Muscle of back (tissue), 11 donors: ENCODE measurements around the gene KRTAP1-3. TPM values are rescaled to one million over a fixed set of nuclear protein-coding genes. Genes with fewer than 3 reads are reported as not detected.
"Not testable (repeated sequence)": the region's sequence is repeated elsewhere in the genome, so short reads cannot be mapped to it uniquely, and the experiment has no call there.

Experiments used
- DNase-seq, 3 donors: peaks; one replicate each; pipeline versions ENCODE4 v3.0.0 to v3.0.0-alpha.2; 2013
- polyA plus RNA-seq, 10 donors: library from polyadenylated mRNA; unstranded; fragments of 120-200 nt; gene quantifications; one replicate each; pipeline ENCODE4 v1.2.1, GENCODE V29; 2013; ENCODE audit not compliant: insufficient read length in 10 of 10

Gene KRTAP1-3
- polyA plus RNA-seq, 10 donors = 0.25 TPM; not detected in 9

DNA sequence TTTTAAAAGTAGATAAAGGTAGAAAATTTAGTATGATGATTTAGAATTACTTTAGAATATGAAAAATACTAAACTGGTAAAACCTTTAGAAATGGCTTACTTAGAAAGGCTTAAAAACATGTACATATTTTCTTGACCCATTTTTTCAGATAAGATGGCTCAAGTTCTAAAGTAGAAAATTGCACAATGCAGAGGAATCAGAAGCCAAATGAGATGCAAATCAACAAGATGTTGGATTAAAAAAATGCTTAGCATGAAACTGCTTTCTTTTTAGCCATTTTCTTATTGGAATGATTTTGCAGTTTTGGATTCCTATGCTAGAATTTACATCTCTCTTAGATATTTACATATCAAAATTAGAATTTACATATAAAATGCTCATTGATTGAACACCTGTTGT is 24.2 kb downstream of the KRTAP1-3 start:
- no peak for DNase-seq

DNA sequence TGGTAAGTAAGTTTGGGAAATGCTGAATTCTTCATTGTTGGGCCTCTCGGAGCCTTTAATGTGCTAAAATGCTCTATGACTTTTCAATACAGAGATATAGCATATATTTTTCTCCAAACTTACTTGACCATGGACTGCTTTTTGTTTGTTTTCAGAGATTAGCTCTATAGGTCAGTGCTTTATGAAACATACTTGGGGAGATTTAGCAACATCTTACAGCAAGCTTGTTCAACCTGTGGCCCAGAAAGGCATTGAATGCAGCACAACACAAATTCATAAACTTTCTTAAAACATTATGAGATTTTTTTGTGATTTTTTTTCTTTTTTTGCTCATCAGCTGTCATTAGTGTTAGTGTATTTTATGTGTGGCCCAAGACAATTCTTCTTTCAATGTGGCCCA is 24.7 kb downstream of the KRTAP1-3 start:
- no peak for DNase-seq

DNA sequence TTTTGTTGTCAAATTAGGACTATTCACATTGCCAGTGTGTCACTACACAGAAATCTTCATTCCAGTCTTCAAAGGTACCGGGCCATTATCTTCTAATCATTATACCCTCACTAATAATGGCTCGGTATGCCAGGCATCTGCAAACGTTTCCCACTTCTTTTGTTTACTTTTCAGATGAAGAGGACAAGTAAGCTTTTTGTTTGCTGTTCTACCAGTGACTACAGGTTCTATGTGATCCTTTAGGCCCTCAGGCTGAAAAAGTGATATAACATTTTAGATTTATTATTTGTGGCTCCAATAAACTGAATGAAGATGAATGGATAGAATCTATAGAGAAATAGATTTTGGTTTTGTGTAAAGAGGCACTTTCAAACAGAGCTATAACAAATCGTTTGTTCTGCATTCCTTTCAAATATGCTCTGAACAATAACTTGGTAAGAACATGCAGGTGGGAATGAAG is 25.3 kb downstream of the KRTAP1-3 start:
- no peak for DNase-seq

DNA sequence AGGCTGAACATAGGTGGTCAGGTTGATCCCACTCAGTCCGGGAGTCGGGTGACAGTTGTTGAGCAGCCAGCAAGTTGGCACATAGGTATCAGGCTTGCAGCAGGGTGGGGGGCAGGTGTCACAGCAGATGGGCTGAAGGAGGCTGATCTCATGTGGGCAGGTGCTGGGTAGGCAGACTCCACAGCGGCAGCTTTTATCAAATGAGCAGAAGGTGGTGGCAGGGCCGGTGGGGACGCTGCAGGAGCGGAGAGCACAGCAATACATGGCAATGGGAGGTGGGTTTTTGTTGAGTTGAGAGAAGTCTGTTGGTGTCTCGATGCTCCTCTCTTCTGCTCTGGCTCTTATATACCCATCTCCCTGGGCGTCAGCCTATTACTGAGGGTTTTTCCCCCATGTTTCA is 25.9 kb downstream of the KRTAP1-3 start, which contains the start of gene KRTAP3-1:
KRTAP3-1 (minus strand) TSS at position 318 of the 400 bp plus-strand sequence; CDS start at position 264, 54 bp downstream.
- DNase-seq = no peak

DNA sequence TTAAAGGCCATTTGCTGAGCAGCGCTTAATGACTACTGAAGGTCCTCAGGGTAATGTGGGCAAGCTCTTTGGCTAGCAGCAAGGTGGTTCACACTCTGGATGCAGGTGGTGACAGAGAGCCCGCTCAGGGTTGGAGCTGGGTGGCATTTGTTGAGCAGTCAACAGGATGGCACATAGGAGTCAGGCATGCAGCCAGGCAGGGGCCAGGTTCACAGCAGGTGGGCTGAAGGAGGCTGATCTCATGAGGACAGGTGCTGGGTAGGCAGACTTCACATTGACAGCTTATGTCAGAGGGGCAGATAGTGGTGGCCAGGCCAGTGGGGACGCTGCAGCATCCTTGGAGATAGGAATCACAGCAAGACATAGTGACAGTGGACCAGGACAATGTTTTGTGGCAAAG is 30.3 kb downstream of the KRTAP1-3 start:
- no peak for DNase-seq

DNA sequence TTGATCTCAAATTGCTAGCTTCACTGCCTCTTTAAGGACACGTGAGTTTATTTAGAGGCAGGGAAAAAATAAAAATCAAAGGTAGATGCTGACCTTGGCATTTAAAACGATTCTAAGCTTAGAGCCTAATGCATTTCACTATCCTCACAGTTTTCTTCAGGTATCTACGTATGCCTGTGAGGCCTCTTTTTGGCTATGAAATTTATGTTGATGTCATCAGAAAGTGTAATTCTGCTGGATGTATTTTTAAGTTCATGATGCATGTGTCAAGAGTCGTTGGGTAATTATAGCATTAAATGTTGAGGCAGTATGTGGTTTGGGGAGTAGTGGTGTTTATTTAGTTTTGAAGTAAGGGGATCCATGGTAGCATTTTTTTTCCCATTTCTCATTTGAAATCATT is 30.7 kb downstream of the KRTAP1-3 start:
- no peak for DNase-seq

DNA sequence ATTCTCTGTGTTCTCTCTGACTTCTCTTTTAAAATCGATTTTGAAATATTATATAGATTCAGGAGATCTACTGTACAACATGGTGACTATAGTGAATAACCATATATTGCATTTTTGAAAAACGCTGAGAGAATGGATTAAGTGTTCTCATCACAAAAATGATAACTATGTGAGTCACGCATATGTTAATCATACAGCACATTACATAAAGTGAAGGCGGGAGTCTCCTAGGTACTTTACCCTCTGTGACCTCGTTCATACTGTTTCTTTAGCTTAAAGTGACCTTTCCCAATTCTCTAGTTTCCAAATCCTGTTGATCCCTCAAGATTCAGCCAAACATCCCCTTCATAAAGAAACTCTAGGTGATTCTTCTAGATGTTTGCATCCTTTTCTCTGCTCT is 31.9 kb downstream of the KRTAP1-3 start:
- DNase-seq = no peak

DNA sequence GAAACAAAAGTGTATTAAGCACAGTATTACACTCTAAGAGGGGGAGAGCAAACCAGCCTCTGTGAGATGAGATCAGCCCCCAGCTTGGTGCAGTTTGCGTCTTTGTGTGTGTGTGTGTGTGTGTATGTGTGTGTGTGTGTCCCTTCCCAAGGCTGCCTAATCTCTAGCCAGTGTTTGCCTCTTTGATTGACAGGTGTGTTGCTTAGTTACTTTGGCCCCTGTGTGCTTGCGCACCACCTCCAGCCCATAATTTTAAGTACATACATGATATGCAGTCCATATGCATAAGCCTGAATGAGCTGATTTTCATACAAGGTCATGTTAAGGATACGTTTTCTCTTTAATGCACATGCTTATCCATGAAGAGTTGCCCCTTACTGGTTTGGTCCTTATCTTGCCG is 32.9 kb downstream of the KRTAP1-3 start:
- DNase-seq = no peak

DNA sequence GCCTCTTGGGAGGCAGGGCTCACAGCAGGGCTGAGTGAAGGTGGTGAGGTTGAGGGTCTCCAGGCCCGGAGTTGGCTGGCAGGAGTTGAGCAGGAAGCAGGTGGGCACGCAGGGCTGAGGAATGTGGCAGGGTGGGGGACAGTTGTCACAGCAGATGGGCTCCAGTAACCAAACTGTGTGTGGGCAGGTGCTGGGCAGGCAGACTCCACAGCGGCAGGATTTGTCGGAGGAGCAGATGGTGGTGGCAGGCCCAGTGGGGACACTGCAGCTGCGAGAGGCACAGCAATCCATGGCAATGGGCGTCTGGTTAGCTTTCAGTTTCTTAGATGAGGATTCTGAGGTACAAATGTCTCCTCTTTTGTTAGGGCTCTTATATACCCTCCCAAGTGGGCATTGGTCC is 35.1 kb downstream of the KRTAP1-3 start, which contains the start of gene KRTAP3-2:
KRTAP3-2 (minus strand) TSS at position 344 of the 400 bp plus-strand sequence; CDS start at position 291, 53 bp downstream.
- DNase-seq = not testable (repeated sequence)

DNA sequence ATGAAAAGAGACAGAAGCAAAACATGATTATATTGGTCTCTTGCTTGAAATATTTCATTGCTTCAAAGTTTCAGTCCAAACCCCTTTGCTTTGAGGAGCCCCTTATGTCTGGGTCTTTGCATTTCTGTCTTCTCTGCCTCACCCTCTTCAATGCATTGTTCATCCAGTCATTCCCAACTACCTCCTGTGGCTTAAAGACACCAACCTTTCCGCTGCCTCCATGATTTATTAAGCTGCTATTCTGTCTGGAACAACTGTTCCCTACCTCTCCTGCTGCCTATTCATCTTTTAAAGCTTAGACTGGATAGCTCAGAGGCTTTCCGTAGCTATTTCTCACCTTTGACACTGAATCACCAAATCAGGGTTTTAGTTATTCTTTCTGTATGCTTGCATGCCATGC is 37.3 kb downstream of the KRTAP1-3 start:
- DNase-seq = no peak

DNA sequence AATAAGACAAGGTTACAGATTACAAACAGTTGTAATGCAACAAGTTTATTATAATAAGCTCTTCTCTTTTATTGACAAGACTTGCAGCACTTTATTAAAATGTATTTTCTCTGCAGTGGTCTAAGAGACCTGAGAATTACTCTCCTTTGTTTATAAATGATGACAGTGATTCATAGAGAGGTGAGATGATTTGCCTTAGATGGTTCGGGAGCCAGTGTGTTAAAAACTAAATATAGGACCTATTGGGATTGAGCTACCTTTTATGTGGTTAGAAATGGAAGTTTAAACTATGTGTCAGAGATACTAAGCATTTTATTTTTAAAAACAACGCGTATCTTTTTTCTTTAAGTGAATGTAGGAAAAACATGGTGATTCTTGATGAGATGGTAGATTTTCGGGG is 37.8 kb downstream of the KRTAP1-3 start:
- DNase-seq = no peak

DNA sequence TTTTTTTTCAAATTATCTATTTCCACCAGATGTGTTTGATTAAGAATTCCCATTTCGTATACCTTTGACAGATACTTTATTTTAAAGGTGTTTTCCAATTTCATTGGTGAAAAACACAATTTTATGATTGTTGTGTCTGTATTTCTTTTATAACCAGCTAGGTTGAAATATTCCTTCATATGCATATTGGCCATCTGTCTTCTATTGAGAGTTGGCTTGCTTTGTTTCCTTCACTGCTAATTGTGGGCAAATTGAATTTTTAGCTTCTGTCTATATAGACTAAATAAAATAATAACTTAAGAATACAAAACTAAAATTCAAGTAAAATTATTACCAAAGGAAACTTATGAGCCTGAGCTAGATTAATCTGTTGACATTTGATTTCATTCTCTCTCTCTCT is 39.6 kb downstream of the KRTAP1-3 start:
- DNase-seq = no peak

DNA sequence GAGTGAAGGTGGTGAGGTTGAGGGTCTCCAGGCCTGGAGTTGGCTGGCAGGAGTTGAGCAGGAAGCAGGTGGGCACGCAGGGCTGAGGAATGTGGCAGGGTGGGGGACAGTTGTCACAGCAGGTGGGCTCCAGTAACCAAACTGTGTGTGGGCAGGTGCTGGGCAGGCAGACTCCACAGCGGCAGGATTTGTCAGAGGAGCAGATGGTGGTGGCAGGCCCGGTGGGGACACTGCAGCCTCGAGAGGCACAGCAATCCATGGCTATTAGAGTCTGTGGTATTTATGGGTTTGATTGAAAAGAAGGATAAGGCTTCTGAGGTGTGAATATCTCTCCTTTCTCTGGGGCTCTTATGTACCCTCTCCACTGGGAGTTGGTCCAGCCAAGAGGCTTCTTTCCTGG is 40.8 kb downstream of the KRTAP1-3 start, which contains the start of gene KRTAP3-3:
KRTAP3-3 (minus strand) TSS at position 326 of the 400 bp plus-strand sequence; CDS start at position 259, 67 bp downstream.
- no peak for DNase-seq

DNA sequence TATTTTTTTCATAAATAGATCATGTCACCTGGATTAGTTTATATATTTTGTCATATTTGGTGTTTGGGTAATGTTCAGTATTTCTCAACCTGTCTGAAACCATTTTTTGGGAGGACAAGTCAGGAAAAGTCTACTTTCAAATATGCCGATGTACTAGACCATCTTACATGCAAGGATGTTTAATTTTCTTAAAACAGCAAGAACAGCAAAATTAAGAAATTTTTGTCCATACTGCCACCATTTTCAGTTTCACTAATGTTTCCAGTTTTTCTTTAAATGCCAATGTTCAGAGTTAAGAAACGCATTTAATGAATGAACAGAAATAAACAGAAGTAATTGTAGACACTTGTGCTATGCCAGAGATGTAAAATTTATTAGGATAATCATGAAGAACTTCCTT is 41.6 kb downstream of the KRTAP1-3 start:
- no peak for DNase-seq

DNA sequence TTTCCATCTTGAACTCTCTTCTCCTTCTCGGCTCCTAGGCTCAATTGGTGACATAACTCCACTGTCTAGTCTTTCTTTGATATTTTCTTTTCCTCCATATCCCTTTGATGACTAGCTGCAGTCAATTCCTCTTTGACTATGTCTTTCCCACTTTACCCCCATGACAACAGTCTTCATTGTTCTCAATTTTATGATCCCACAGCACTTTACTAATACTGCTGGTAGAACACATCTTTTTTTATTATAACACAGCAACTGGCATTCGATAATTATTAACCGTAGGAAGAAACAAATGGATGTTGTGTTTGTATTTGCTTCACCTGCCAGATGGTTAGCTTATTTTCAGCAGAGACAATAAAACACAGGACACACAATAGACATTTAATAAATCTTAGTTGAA is 42.0 kb downstream of the KRTAP1-3 start:
- DNase-seq = no peak

DNA sequence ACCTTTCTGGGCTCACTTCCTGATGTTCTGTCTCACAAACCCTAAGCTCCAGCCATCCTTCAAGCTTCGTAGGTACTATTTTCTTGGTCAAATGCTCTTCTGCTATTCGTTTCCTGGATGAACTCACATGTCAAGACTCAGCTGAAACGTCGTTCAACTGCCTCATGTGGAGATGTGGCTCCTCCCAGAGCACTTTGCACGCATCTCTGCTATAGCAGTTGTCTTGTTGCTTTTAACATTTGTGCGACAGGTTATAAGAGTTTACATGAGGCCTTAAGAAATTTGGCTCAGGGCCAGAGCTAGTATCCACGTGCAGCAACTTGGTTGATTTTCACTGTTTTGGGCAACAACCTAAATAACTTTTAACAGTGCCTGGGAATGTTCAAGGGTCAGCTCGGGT is 47.8 kb downstream of the KRTAP1-3 start:
- DNase-seq = no peak

DNA sequence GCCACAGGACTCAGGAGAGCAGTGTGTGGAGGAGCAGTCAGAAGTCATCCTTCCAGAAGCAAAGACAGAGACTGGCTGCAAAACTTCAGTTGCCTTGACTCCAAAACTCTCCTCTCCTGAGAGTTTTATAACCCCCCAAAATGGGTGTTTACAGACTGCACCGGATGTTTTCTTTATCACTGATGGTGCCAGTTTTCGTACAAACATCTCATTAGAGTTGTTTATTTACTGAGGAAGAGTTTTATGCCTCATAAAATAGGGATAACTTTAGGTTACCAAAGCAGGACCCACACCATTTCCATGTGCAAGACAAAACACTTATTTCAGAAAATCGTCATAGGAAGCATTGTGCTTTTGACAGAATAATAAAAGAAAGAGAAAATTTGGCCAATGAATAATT is 50.4 kb downstream of the KRTAP1-3 start, which contains the start of gene KRT40:
KRT40 (minus strand) TSS at position 101 of the 400 bp plus-strand sequence; CDS start at position 48, 53 bp downstream.
- DNase-seq = no peak

Other genes starting within 250 kb of the KRTAP1-3 start
- under 1 TPM in 1 of 10 donors, not detected in 9; 0.15 TPM for gene KRT28, start 234.9 kb downstream of the KRTAP1-3 start, polyA plus RNA-seq
- gene KRT10, start 212.3 kb downstream of the KRTAP1-3 start, polyA plus RNA-seq = 100 to 1,000 TPM in 2 of 10 donors, 10 to 100 TPM in 8; 31.8 to 603 (median 39.3) TPM
- gene KRT12, start 167.7 kb downstream of the KRTAP1-3 start, polyA plus RNA-seq = under 1 TPM in 7 of 10 donors, not detected in 3; 0.08 to 0.76 (median 0.27) TPM
- under 1 TPM in 4 of 10 donors, not detected in 6; 0.13 to 0.24 (median 0.21) TPM for gene KRT20, start 149.6 kb downstream of the KRTAP1-3 start, polyA plus RNA-seq
- gene KRT23, start 97.2 kb downstream of the KRTAP1-3 start, polyA plus RNA-seq = 1 to 10 TPM in 2 of 10 donors, under 1 TPM in 5, not detected in 3; 0.16 to 2.7 (median 0.22) TPM
- gene KRT39, start 67.9 kb downstream of the KRTAP1-3 start, polyA plus RNA-seq = 1 to 10 TPM; 2.9 to 9.6 (median 5.2) TPM
- 10 to 100 TPM in 6 of 10 donors, 1 to 10 TPM in 4; 3.5 to 18.2 (median 10.4) TPM for gene KRT40, start 50.5 kb downstream of the KRTAP1-3 start, polyA plus RNA-seq
- gene KRTAP3-3, start 40.7 kb downstream of the KRTAP1-3 start, polyA plus RNA-seq = not detected
- gene KRTAP3-2, start 35.0 kb downstream of the KRTAP1-3 start, polyA plus RNA-seq = under 1 TPM in 9 of 10 donors, not detected in 1; 0.29 to 0.91 (median 0.58) TPM
- gene KRTAP3-1, start 25.7 kb downstream of the KRTAP1-3 start, polyA plus RNA-seq = not detected
- gene KRTAP1-5, start 7.7 kb downstream of the KRTAP1-3 start, polyA plus RNA-seq = not detected
- gene KRTAP1-4, start 4.7 kb downstream of the KRTAP1-3 start, polyA plus RNA-seq = not detected
- gene KRTAP1-1, start 6.6 kb upstream of the KRTAP1-3 start, polyA plus RNA-seq = not detected
- not detected for gene KRTAP2-1, start 12.4 kb upstream of the KRTAP1-3 start, polyA plus RNA-seq
- not detected for gene KRTAP2-2, start 20.4 kb upstream of the KRTAP1-3 start, polyA plus RNA-seq
- gene KRTAP2-3, start 25.2 kb upstream of the KRTAP1-3 start, polyA plus RNA-seq = not detected
- not detected for gene KRTAP2-4, start 31.0 kb upstream of the KRTAP1-3 start, polyA plus RNA-seq
- not detected for gene KRTAP4-7, start 49.3 kb upstream of the KRTAP1-3 start, polyA plus RNA-seq
- gene KRTAP4-8, start 63.3 kb upstream of the KRTAP1-3 start, polyA plus RNA-seq = not detected
- gene KRTAP4-16, start 67.3 kb upstream of the KRTAP1-3 start, polyA plus RNA-seq = not detected
- gene KRTAP4-9, start 70.5 kb upstream of the KRTAP1-3 start, polyA plus RNA-seq = not detected
- gene KRTAP4-11, start 83.5 kb upstream of the KRTAP1-3 start, polyA plus RNA-seq = not detected
- not detected for gene KRTAP4-12, start 89.3 kb upstream of the KRTAP1-3 start, polyA plus RNA-seq
- not detected for gene KRTAP4-6, start 105.7 kb upstream of the KRTAP1-3 start, polyA plus RNA-seq
- not detected for gene KRTAP4-5, start 115.0 kb upstream of the KRTAP1-3 start, polyA plus RNA-seq
- not detected for gene KRTAP4-4, start 125.9 kb upstream of the KRTAP1-3 start, polyA plus RNA-seq
- not detected for gene KRTAP4-3, start 133.3 kb upstream of the KRTAP1-3 start, polyA plus RNA-seq
- not detected for gene KRTAP4-2, start 143.3 kb upstream of the KRTAP1-3 start, polyA plus RNA-seq
- gene KRTAP4-1, start 150.0 kb upstream of the KRTAP1-3 start, polyA plus RNA-seq = not detected
- not detected for gene KRTAP9-1, start 155.0 kb upstream of the KRTAP1-3 start, polyA plus RNA-seq
- not detected for gene KRTAP9-2, start 191.8 kb upstream of the KRTAP1-3 start, polyA plus RNA-seq
- not detected for gene KRTAP9-3, start 197.6 kb upstream of the KRTAP1-3 start, polyA plus RNA-seq
- not detected for gene KRTAP9-8, start 203.1 kb upstream of the KRTAP1-3 start, polyA plus RNA-seq
- gene KRTAP9-4, start 214.8 kb upstream of the KRTAP1-3 start, polyA plus RNA-seq = not detected
- gene KRTAP9-9, start 220.5 kb upstream of the KRTAP1-3 start, polyA plus RNA-seq = not detected
- under 1 TPM in 5 of 10 donors, not detected in 5; 0.15 to 0.30 (median 0.27) TPM for gene KRTAP9-6, start 230.5 kb upstream of the KRTAP1-3 start, polyA plus RNA-seq
- not detected for gene KRTAP9-7, start 240.8 kb upstream of the KRTAP1-3 start, polyA plus RNA-seq